AG04450 (cell line): ENCODE results near the gene SEMA4D. TPM values are rescaled to one million over a fixed set of nuclear protein-coding genes. Genes with fewer than 3 reads are reported as not detected.

Source experiments
- CTCF ChIA-PET: fragments of 300-600, 350-600 bp; formaldehyde crosslinking; extraction: SDS; loops from one replicate; lab custom pipeline; 2022; ENCODE audit warnings: antibody characterized with exemption, inconsistent platforms; lab: Charles Lee
- POLR2A ChIA-PET: fragments of 350-600 bp; formaldehyde crosslinking; extraction: SDS; loops from one replicate; lab custom pipeline; 2021; ENCODE audit warnings: antibody characterized with exemption, inconsistent platforms; lab: Yijun Ruan, JAX
- DNase-seq: peaks from one replicate; pipeline ENCODE4 v3.0.0-alpha.2; 2011; ENCODE audit warnings: low read depth, low spot score
- H3K27ac ChIP-seq: one replicate; pipeline ENCODE4 v1.5.1; 2012; ENCODE audit warnings: low read depth, low read length, control low read depth
- H3K27me3 ChIP-seq: one replicate; pipeline ENCODE4 v1.6.0; 2012; ENCODE audit warnings: low read length; ENCODE audit not compliant: control insufficient read depth, insufficient read depth
- H3K4me3 ChIP-seq: 2 replicates; pipeline ENCODE4 v1.5.1; 2011; ENCODE audit warnings: mild to moderate bottlenecking, low read depth, low read length, control low read depth
- H3K9me3 ChIP-seq: 2 replicates; pipeline ENCODE4 v1.5.1; 2012; ENCODE audit warnings: low read length; ENCODE audit not compliant: control insufficient read depth, insufficient read depth
- CTCF ChIP-seq: IDR thresholded peaks from 2 replicates; pipeline ENCODE4 v1.5.1; 2011; ENCODE audit warnings: low read depth, low read length, control low read depth, inconsistent platforms
- polyA plus RNA-seq: library from polyadenylated mRNA; depleted of rRNA; stranded (reverse); fragments of >200 nt; gene quantifications from 2 replicates; pipeline ENCODE4 v1.2.3, GENCODE V29; 2011

SEMA4D gene
- polyA plus RNA-seq, 1 experiment, result 2.8 TPM

- no peak for DNase-seq
- no peaks in the 10 kb centered on the region for H3K27me3 ChIP-seq
- no peak for TF ChIP-seq CTCF
- no peak overlapping the region for H3K4me3 ChIP-seq
- H3K9me3 ChIP-seq, result no peaks in the 10 kb centered on the region
- CTCF ChIA-PET, result no interaction called here
- H3K27ac ChIP-seq, result no peak overlapping the region
- POLR2A ChIA-PET, result no interaction called here
Measured at GRCh38 chr9:89458768-89459496, 39.0 kb downstream of the SEMA4D start.

DNA sequence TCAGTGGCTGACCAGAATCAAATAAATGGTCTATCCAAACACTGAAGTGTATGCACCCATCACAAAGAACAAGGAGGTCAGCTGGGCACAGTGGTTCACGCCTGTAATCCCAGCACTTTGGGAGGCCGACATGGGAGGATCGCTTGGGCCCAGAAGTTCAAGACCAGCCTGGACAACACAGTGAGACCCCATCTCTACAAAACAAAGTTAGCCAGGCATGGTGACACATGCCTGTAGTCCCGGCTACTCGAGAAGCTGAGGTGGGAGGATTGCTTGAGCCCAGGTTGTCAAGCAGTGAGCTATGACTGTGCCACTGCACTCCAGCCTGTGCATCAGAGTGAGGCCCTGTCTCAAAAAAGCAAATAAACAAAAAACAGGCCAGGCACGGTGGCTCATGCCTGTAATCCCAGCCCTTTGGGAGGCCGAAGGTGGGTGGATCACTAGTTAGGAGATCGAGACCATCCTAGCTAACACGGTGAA, 40.5 kb downstream of the SEMA4D start:
- no peak overlapping the region for H3K27ac ChIP-seq
- TF ChIP-seq CTCF, result no peak
- no peak for DNase-seq
- H3K9me3 ChIP-seq, result no peaks in the 10 kb centered on the region
- POLR2A ChIA-PET, result interaction anchor here (0.8 kb wide), 1 partner anchor 28 kb away, joined by 3 read pairs; no protein-coding TSS in a partner anchor
- no peak overlapping the region for H3K4me3 ChIP-seq
- no peaks in the 10 kb centered on the region for H3K27me3 ChIP-seq
- CTCF ChIA-PET, result no interaction called here

DNA sequence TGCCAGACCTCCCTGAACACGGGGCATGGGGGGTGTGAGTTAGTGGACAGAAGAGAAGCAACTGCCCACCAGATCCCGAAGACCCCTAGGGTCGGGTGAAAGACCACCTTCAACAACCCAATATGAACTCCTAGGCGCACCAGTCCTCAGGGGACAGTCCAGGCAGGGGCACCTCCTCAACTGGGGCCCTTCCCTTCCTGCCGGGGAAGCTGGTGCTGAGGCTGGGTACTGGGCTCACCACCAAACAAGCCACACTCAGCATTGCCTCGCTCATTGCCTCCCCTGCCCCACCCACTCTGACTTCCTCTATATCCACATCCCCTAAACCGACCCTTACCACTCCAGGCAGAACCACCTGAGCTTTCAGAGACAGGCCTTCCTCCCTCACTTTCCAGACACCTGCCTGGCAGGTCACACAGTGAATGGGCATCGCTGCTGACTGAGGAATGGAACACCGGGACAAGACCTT, 42.5 kb downstream of the SEMA4D start:
- ChIA-PET CTCF (no interaction called here), POLR2A (no interaction called here)
- no peaks in the 10 kb centered on the region for H3K27me3 ChIP-seq
- no peak overlapping the region for H3K4me3 ChIP-seq
- H3K27ac ChIP-seq, result no peak overlapping the region
- DNase-seq, result no peak
- TF ChIP-seq CTCF, result no peak
- no peaks in the 10 kb centered on the region for H3K9me3 ChIP-seq

- H3K27me3 ChIP-seq, result no peaks in the 10 kb centered on the region
- CTCF ChIA-PET, result no interaction called here
- no peak for TF ChIP-seq CTCF
Measured at GRCh38 chr9:89454498-89455355, 43.2 kb downstream of the SEMA4D start.

DNA sequence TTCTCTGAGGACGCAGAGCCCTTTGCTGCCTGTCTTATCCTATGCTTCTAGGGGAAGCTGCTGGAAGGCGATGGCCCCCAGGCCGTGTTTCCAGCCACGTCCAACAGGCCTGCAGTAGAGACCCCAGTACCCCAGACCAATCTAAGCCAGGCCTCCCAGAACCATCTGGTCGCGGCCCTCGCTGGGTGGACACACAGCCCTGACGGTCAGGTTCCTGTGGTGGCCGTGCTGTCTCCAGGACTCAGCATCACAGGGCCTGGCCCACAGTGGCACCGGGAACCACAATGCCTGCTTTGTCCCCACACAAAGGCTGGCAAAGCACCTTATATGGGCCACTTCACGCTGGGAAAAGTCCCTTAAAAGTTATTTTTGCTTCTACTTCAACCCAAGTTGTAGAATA, 44.5 kb downstream of the SEMA4D start:
- DNase-seq, result no peak
- POLR2A ChIA-PET, result no interaction called here

More at GRCh38 chr9:89454498-89455355, 43.2 kb downstream of the SEMA4D start:
- no peak for DNase-seq
- H3K4me3 ChIP-seq, result no peak overlapping the region
- no peak overlapping the region for H3K27ac ChIP-seq
- POLR2A ChIA-PET, result no interaction called here
- H3K9me3 ChIP-seq, result no peaks in the 10 kb centered on the region

More for the DNA sequence above, 44.5 kb downstream of the SEMA4D start:
- Histone ChIP-seq H3K27me3 (no peaks in the 10 kb centered on the region), H3K27ac (no peak overlapping the region), H3K9me3 (no peaks in the 10 kb centered on the region), H3K4me3 (no peak overlapping the region)
- CTCF ChIA-PET, result no interaction called here
- no peak for TF ChIP-seq CTCF
